HEK293 (cell line): ENCODE data around the gene PPP1R14B.
A peak's percentile ranks its signal among the peaks of the same experiment; 100 is the strongest.

Source experiments
- CTCF ChIA-PET: fragments of 350-600 bp; formaldehyde crosslinking; extraction: SDS; loops from one replicate; lab custom pipeline; 2021; ENCODE audit warnings: antibody characterized with exemption; lab: Yijun Ruan, JAX
- POLR2A ChIA-PET: fragments of 300-600 bp; formaldehyde crosslinking; extraction: SDS; loops from one replicate; lab custom pipeline; 2020; ENCODE audit warnings: antibody characterized with exemption, inconsistent platforms; lab: Yijun Ruan, JAX
- H3K27ac ChIP-seq: fragments of 200-500 bp; sonication (Bioruptor generic); 2 replicates; pipeline ENCODE4 v1.5.1; 2014; ENCODE audit warnings: low read depth, low read length, control low read depth, inconsistent platforms; ENCODE audit errors: extremely low read depth
- H3K36me3 ChIP-seq, 2 experiments: fragments of 200-500 bp in 1 of 2; sonication (Bioruptor generic) in 1 of 2; 1 replicate in 1 of 2; 2 replicates in 1 of 2; pipeline ENCODE4 v1.5.1; 2014 to 2017; ENCODE audit warnings: inconsistent platforms in 2 of 2, low read length in 2 of 2; ENCODE audit not compliant: control insufficient read depth in 2 of 2, insufficient read depth in 1 of 2
- H3K4me1 ChIP-seq: fragments of 200-500 bp; sonication (Bioruptor generic); 2 replicates; pipeline ENCODE4 v1.5.1; 2014; ENCODE audit warnings: mild to moderate bottlenecking, low read length, inconsistent platforms; ENCODE audit not compliant: control insufficient read depth, insufficient read depth
- H3K4me3 ChIP-seq: 2 replicates; pipeline ENCODE4 v1.5.1; 2011; ENCODE audit warnings: low read depth, mild to moderate bottlenecking, control low read depth, low read length, moderate library complexity
- H3K9me3 ChIP-seq: fragments of 200-500 bp; sonication (Bioruptor generic); 2 replicates; pipeline ENCODE4 v1.5.1; 2014; ENCODE audit warnings: low read depth, low read length, inconsistent platforms; ENCODE audit not compliant: control insufficient read depth, insufficient read depth
- GLI4 ChIP-seq: fragments of 450-650 bp; formaldehyde crosslinking; IDR thresholded peaks from 2 replicates; pipeline ENCODE4 v1.5.1; 2016; ENCODE audit warnings: missing biosample characterization, missing genetic modification characterization
- HIC1 ChIP-seq: fragments of 450-650 bp; formaldehyde crosslinking; IDR thresholded peaks from 2 replicates; pipeline ENCODE4 v1.5.1; 2016; ENCODE audit warnings: missing biosample characterization, missing genetic modification characterization
- HOXC10 ChIP-seq: sonication (generic); formaldehyde crosslinking; IDR thresholded peaks from 2 replicates; pipeline ENCODE4 v1.8.1; 2023; ENCODE audit warnings: mild to moderate bottlenecking, missing genetic modification reagents
- INSM2 ChIP-seq: fragments of 450-650 bp; formaldehyde crosslinking; IDR thresholded peaks from 2 replicates; pipeline ENCODE4 v1.5.1; 2016; ENCODE audit warnings: missing biosample characterization, missing genetic modification characterization
- KLF10 ChIP-seq: fragments of 450-650 bp; IDR thresholded peaks from 2 replicates; pipeline ENCODE4 v1.5.1; 2018; ENCODE audit warnings: missing biosample characterization, mild to moderate bottlenecking, missing genetic modification characterization
- KLF7 ChIP-seq: fragments of 450-650 bp; formaldehyde crosslinking; IDR thresholded peaks from 2 replicates; pipeline ENCODE4 v1.5.1; 2016; ENCODE audit warnings: missing biosample characterization, missing genetic modification characterization, borderline replicate concordance
- OVOL3 ChIP-seq: fragments of 450-650 bp; formaldehyde crosslinking; IDR thresholded peaks from 2 replicates; pipeline ENCODE4 v1.5.1; 2016; ENCODE audit warnings: missing biosample characterization, missing genetic modification characterization
- REST ChIP-seq: fragments of 450-650 bp; formaldehyde crosslinking; IDR thresholded peaks from 2 replicates; pipeline ENCODE4 v1.5.1; 2016; ENCODE audit warnings: missing biosample characterization, missing genetic modification characterization
- SCRT1 ChIP-seq: fragments of 450-650 bp; formaldehyde crosslinking; IDR thresholded peaks from 2 replicates; pipeline ENCODE4 v1.5.1; 2016; ENCODE audit warnings: missing biosample characterization, missing genetic modification characterization, borderline replicate concordance
- SCRT2 ChIP-seq: fragments of 450-650 bp; formaldehyde crosslinking; IDR thresholded peaks from 2 replicates; pipeline ENCODE4 v1.5.1; 2016; ENCODE audit warnings: missing biosample characterization, missing genetic modification characterization
- SP7 ChIP-seq: fragments of 450-650 bp; formaldehyde crosslinking; IDR thresholded peaks from 2 replicates; pipeline ENCODE4 v1.5.1; 2016; ENCODE audit warnings: missing biosample characterization, missing genetic modification characterization
- TRIM28 ChIP-seq: IDR thresholded peaks from 2 replicates; pipeline ENCODE4 v1.6.1; 2011; ENCODE audit warnings: low read length, control low read depth, borderline replicate concordance
- ZBTB21 ChIP-seq: fragments of 450-650 bp; formaldehyde crosslinking; IDR thresholded peaks from 2 replicates; pipeline ENCODE4 v1.5.1; 2017; ENCODE audit warnings: missing biosample characterization, missing genetic modification characterization
- ZBTB7A ChIP-seq: fragments of 450-650 bp; formaldehyde crosslinking; IDR thresholded peaks from 2 replicates; pipeline ENCODE4 v1.5.1; 2016; ENCODE audit warnings: low read depth, missing biosample characterization, missing genetic modification characterization
- ZFP3 ChIP-seq: fragments of 450-650 bp; formaldehyde crosslinking; IDR thresholded peaks from 2 replicates; pipeline ENCODE4 v1.5.1; 2016; ENCODE audit warnings: low read depth, missing biosample characterization, missing genetic modification characterization
- ZNF121 ChIP-seq: fragments of 450-650 bp; formaldehyde crosslinking; IDR thresholded peaks from 2 replicates; pipeline ENCODE4 v1.5.1; 2016; ENCODE audit warnings: missing biosample characterization, missing genetic modification characterization
- ZNF169 ChIP-seq: fragments of 450-650 bp; formaldehyde crosslinking; IDR thresholded peaks from 2 replicates; pipeline ENCODE4 v1.5.1; 2016; ENCODE audit warnings: missing biosample characterization, missing genetic modification characterization
- ZNF239 ChIP-seq: fragments of 450-650 bp; formaldehyde crosslinking; IDR thresholded peaks from 2 replicates; pipeline ENCODE4 v1.5.1; 2016; ENCODE audit warnings: missing biosample characterization, missing genetic modification characterization
- ZNF404 ChIP-seq: fragments of 450-650 bp; formaldehyde crosslinking; IDR thresholded peaks from 2 replicates; pipeline ENCODE4 v1.5.1; 2017; ENCODE audit warnings: missing biosample characterization, missing genetic modification characterization
- ZNF48 ChIP-seq: fragments of 450-650 bp; formaldehyde crosslinking; IDR thresholded peaks from 2 replicates; pipeline ENCODE4 v1.5.1; 2016; ENCODE audit warnings: missing biosample characterization, missing genetic modification characterization
- ZNF549 ChIP-seq: fragments of 450-650 bp; IDR thresholded peaks from 2 replicates; pipeline ENCODE4 v1.5.1; 2018; ENCODE audit warnings: missing biosample characterization, missing genetic modification characterization, mild to moderate bottlenecking, inconsistent platforms, moderate library complexity
- ZNF639 ChIP-seq: fragments of 450-650 bp; formaldehyde crosslinking; IDR thresholded peaks from 2 replicates; pipeline ENCODE4 v1.5.1; 2016; ENCODE audit warnings: missing biosample characterization, missing genetic modification characterization
- ZNF670 ChIP-seq: fragments of 450-650 bp; formaldehyde crosslinking; IDR thresholded peaks from 2 replicates; pipeline ENCODE4 v1.5.1; 2016; ENCODE audit warnings: missing biosample characterization, missing genetic modification characterization, low read depth
- ZNF701 ChIP-seq: fragments of 450-650 bp; formaldehyde crosslinking; IDR thresholded peaks from 2 replicates; pipeline ENCODE4 v1.5.1; 2016; ENCODE audit warnings: missing biosample characterization, missing genetic modification characterization
- ZSCAN23 ChIP-seq: fragments of 450-650 bp; formaldehyde crosslinking; IDR thresholded peaks from 2 replicates; pipeline ENCODE4 v1.5.1; 2016; ENCODE audit warnings: missing biosample characterization, missing genetic modification characterization

The PPP1R14B gene

GRCh38 chr11:64235437-64236161, 11.1 kb downstream of the PPP1R14B start (continued):
- peak; percentile 75; the same call in 1 of the 2 replicates for TF ChIP-seq HIC1 (tag by site-specific recombination)
- peak; percentile 14; the same call in 1 of the 2 replicates for TF ChIP-seq SCRT2 (tag by site-specific recombination)
- TF ChIP-seq ZFP3 (tag by site-specific recombination): no peak
- no peak for TF ChIP-seq ZBTB7A (tag by site-specific recombination)
- TF ChIP-seq ZNF169 (tag by site-specific recombination): no peak
- no peak for TF ChIP-seq ZNF239 (tag by site-specific recombination)
- no peak for TF ChIP-seq TRIM28
- 0 out of 2 replicates have a peak, but pooled peaks have one; percentile 5 for TF ChIP-seq SCRT1 (tag by site-specific recombination)
- no peak for TF ChIP-seq KLF10 (tag by site-specific recombination)
- TF ChIP-seq ZNF121 (tag by site-specific recombination): peak; percentile 43; the same call in 1 of the 2 replicates
- TF ChIP-seq ZNF701 (tag by site-specific recombination): no peak

GRCh38 chr11:64234647-64235379, 11.9 kb downstream of the PPP1R14B start:
- ChIA-PET POLR2A (interaction anchor here (1.1 to 3.5 kb wide), 2 partner anchors 11 to 50 kb away, joined by 3 to 8 read pairs; partner anchors contain the start of gene STIP1), CTCF (no interaction called here)
- H3K4me1 ChIP-seq: no peaks in the 10 kb centered on the region
- peak overlapping the region; percentile 43 for H3K4me3 ChIP-seq
- H3K36me3 ChIP-seq: peaks cover 0 to 31% of the 10 kb centered on the region in 2 experiments; a peak in 1 of 3 replicates
- peak overlapping the region; percentile 68; the same call in 1 of the 2 replicates for H3K27ac ChIP-seq
- no peaks in the 10 kb centered on the region for H3K9me3 ChIP-seq
- no peak for TF ChIP-seq ZNF670 (tag by site-specific recombination)
- no peak for TF ChIP-seq ZNF48 (tag by site-specific recombination)
- TF ChIP-seq GLI4 (tag by site-specific recombination): no peak
- TF ChIP-seq ZNF639 (tag by site-specific recombination): no peak
- TF ChIP-seq ZBTB21 (tag by site-specific recombination): no peak
- no peak for TF ChIP-seq ZNF549 (tag by site-specific recombination)
- TF ChIP-seq HOXC10 (CRISPR knock-in tag): no peak
- TF ChIP-seq SP7 (tag by site-specific recombination): no peak
- no peak for TF ChIP-seq INSM2 (tag by site-specific recombination)
- no peak; the same call in 1 of the 2 replicates for TF ChIP-seq KLF7 (tag by site-specific recombination)
- TF ChIP-seq REST (tag by site-specific recombination): no peak
- no peak for TF ChIP-seq ZSCAN23
- TF ChIP-seq OVOL3 (tag by site-specific recombination): no peak
- TF ChIP-seq ZNF404: no peak
